Middle frontal gyrus (tissue), 1 donor: ENCODE measurements around the gene MUC21.

Source experiments
- DNase-seq: peaks from one replicate; pipeline ENCODE4 v3.0.0-alpha.2; 2015; ENCODE audit warnings: low spot score; ENCODE audit errors: extremely low spot score

Gene MUC21

GRCh38 chr6:30983439-30983838 is at the start of gene MUC21:
TSS of gene MUC21 (plus strand) at chr6:30983718. CDS start at chr6:30983959, 241 bp downstream.
- no peak for DNase-seq

- DNase-seq, result no peak
Observed at GRCh38 chr6:30935018-30935417, 48.5 kb upstream of the MUC21 start.

- no peak for DNase-seq
Observed at GRCh38 chr6:30937265-30937664, 46.3 kb upstream of the MUC21 start.

GRCh38 chr6:30938730-30939129 is 44.8 kb upstream of the MUC21 start:
- DNase-seq, result no peak

- no peak for DNase-seq
Observed at GRCh38 chr6:30939473-30939872, 44.0 kb upstream of the MUC21 start.

- DNase-seq, result no peak
Observed at GRCh38 chr6:30940361-30940986, 43.0 kb upstream of the MUC21 start, which contains the start of gene MUCL3. TSS of gene MUCL3 (plus strand) at chr6:30940973. CDS start at chr6:30941000, 27 bp downstream.

- no peak for DNase-seq
Observed at GRCh38 chr6:30942338-30943060, 41.0 kb upstream of the MUC21 start.

- no peak for DNase-seq
Observed at GRCh38 chr6:30944051-30944450, 39.5 kb upstream of the MUC21 start.

GRCh38 chr6:30945281-30945680 is 38.2 kb upstream of the MUC21 start:
- DNase-seq, result no peak

- no peak for DNase-seq
Observed at GRCh38 chr6:30947231-30947630, 36.3 kb upstream of the MUC21 start.

GRCh38 chr6:30948811-30949210 is 34.7 kb upstream of the MUC21 start:
- DNase-seq, result no peak

- no peak for DNase-seq
Observed at GRCh38 chr6:30951907-30952469, 31.5 kb upstream of the MUC21 start.

- no peak for DNase-seq
Observed at GRCh38 chr6:30954631-30955366, 28.7 kb upstream of the MUC21 start.

GRCh38 chr6:30955367-30956042 is 28.0 kb upstream of the MUC21 start:
- DNase-seq, result peak; percentile 24

GRCh38 chr6:30957716-30958115 is 25.8 kb upstream of the MUC21 start:
- no peak for DNase-seq

- DNase-seq, result no peak
Observed at GRCh38 chr6:30960907-30961673, 22.4 kb upstream of the MUC21 start.

- DNase-seq, result no peak
Observed at GRCh38 chr6:30962716-30963115, 20.8 kb upstream of the MUC21 start.

- no peak for DNase-seq
Observed at GRCh38 chr6:30963641-30964040, 19.9 kb upstream of the MUC21 start.

GRCh38 chr6:30964075-30964474 is 19.4 kb upstream of the MUC21 start:
- no peak for DNase-seq

- DNase-seq, result no peak
Observed at GRCh38 chr6:30965140-30965601, 18.3 kb upstream of the MUC21 start.
